A673 (cell line): ENCODE measurements around the gene PTH1R. TPM values are rescaled to one million over a fixed set of nuclear protein-coding genes. Genes with fewer than 3 reads are reported as not detected.

Source experiments
- BruUV-seq: library from RNA; stranded (reverse); fragments of 400-500 nt; replicated peaks from 2 replicates; lab custom pipeline; 2021; lab: Mats Ljungman, UMichigan
- CTCF ChIA-PET: fragments of 300-600 bp; sonication (Branson Sonifier 250); formaldehyde crosslinking; loops from one replicate; lab custom pipeline; 2022; ENCODE audit warnings: antibody characterized with exemption; lab: Charles Lee
- POLR2A ChIA-PET: fragments of 300-600 bp; sonication (Branson Sonifier 250); formaldehyde crosslinking; loops from one replicate; lab custom pipeline; 2022; ENCODE audit warnings: antibody characterized with exemption; ENCODE audit not compliant: low non-redundant PET; lab: Charles Lee
- DNase-seq: peaks from one replicate; pipeline ENCODE4 v3.0.0-alpha.2; 2015; ENCODE audit warnings: low spot score
- H3K27ac ChIP-seq: fragments of 200-600 bp; sonication (generic); 2 replicates; pipeline ENCODE4 v1.5.1; 2016; ENCODE audit warnings: mixed run types, low read depth, mild to moderate bottlenecking, mixed read lengths, antibody characterized with exemption, low read length; ENCODE audit not compliant: poor library complexity, severe bottlenecking
- H3K27me3 ChIP-seq: fragments of 200-600 bp; sonication (generic); replicated peaks from 2 replicates; pipeline ENCODE4 v1.6.1; 2017; ENCODE audit warnings: mixed run types, low read depth, mild to moderate bottlenecking, mixed read lengths, antibody characterized with exemption, low read length; ENCODE audit not compliant: insufficient read depth, poor library complexity
- H3K36me3 ChIP-seq: fragments of 200-600 bp; sonication (generic); 2 replicates; pipeline ENCODE4 v1.6.1; 2016; ENCODE audit warnings: mixed run types, mild to moderate bottlenecking, mixed read lengths, antibody characterized with exemption, low read length; ENCODE audit not compliant: insufficient read depth, poor library complexity, severe bottlenecking
- H3K4me1 ChIP-seq: fragments of 200-600 bp; sonication (generic); 2 replicates; pipeline ENCODE4 v1.6.1; 2017; ENCODE audit warnings: mixed run types, mild to moderate bottlenecking, mixed read lengths, antibody characterized with exemption, low read length; ENCODE audit not compliant: insufficient read depth, poor library complexity, severe bottlenecking
- H3K4me3 ChIP-seq: fragments of 200-600 bp; sonication (generic); 2 replicates; pipeline ENCODE4 v1.5.1; 2016; ENCODE audit warnings: low read depth, mixed run types, mild to moderate bottlenecking, mixed read lengths, low read length; ENCODE audit not compliant: poor library complexity, severe bottlenecking
- H3K9me3 ChIP-seq: fragments of 200-600 bp; sonication (generic); 2 replicates; pipeline ENCODE4 v1.6.1; 2016; ENCODE audit warnings: mixed run types, low read depth, mild to moderate bottlenecking, mixed read lengths, antibody characterized with exemption, low read length; ENCODE audit not compliant: poor library complexity, severe bottlenecking
- CTCF ChIP-seq: fragments of 300-800, 200-600 bp; sonication (generic); conservative IDR thresholded peaks from 2 replicates; pipeline ENCODE4 v1.5.1; 2017; ENCODE audit warnings: low read depth, mild to moderate bottlenecking, antibody characterized with exemption, low read length, moderate library complexity, mixed read lengths
- EZH2 ChIP-seq: fragments of 200-600 bp; sonication (generic); IDR thresholded peaks from 2 replicates; pipeline ENCODE4 v1.6.1; 2017; ENCODE audit warnings: borderline replicate concordance, low read depth, mild to moderate bottlenecking, mixed read lengths, antibody characterized with exemption, low read length; ENCODE audit not compliant: poor library complexity, severe bottlenecking
- intact Hi-C: fragments of 100-400 bp; cut with micrococcal nuclease; formaldehyde crosslinking; loops from one replicate; pipeline ENCODE4 v1.10.0; 2022; ENCODE audit not compliant: unreplicated experiment
- total RNA-seq: library from RNA; stranded (reverse); gene quantifications from 2 replicates; pipeline ENCODE4 v1.2.3, GENCODE V29; 2021

Gene PTH1R
- total RNA-seq, 1 experiment from 2014 or later, result 1.2 TPM

- Histone ChIP-seq H3K36me3 (no peaks in the 10 kb centered on the region), H3K4me1 (no peaks in the 10 kb centered on the region), H3K9me3 (no peaks in the 10 kb centered on the region), H3K27me3 (no peaks in the 10 kb centered on the region), H3K27ac (no peak overlapping the region), H3K4me3 (no peak overlapping the region)
- CTCF ChIA-PET, result no interaction called here
- BruUV-seq, result no TSS peak
- TF ChIP-seq CTCF (no peak), EZH2 (no peak)
- no peak for DNase-seq
- POLR2A ChIA-PET, result no interaction called here
- intact Hi-C loops, result no loop called here
These were observed 75.3 kb downstream of the PTH1R start for GRCh38 chr3:46952813-46953212.

Other genes with a start within 250 kb of the PTH1R start
- gene ALS2CL, start 184.0 kb upstream of the PTH1R start, total RNA-seq, result 0.20 and 0.24 TPM in 2 replicates
- 0.17 TPM in 1 of 2 replicates, not detected in the other for gene TMIE, start 176.3 kb upstream of the PTH1R start, total RNA-seq
- not detected in 2 replicates for gene PRSS50, start 159.9 kb upstream of the PTH1R start, total RNA-seq
- gene MYL3, start 14.3 kb upstream of the PTH1R start, total RNA-seq, result not detected in 2 replicates
- 28.2 and 31.3 TPM in 2 replicates for gene CCDC12, start 99.0 kb downstream of the PTH1R start, total RNA-seq
- gene NBEAL2, start 101.9 kb downstream of the PTH1R start, total RNA-seq, result 15.7 and 17.8 TPM in 2 replicates